Right lobe of liver (tissue), 4 donors: ENCODE data around the gene PPM1H.

Experiments used
- POLR2A ChIP-seq: fragments of 450-650 bp; IDR thresholded peaks from one replicate; pipeline ENCODE4 v1.6.1; 2017; ENCODE audit warnings: antibody characterized with exemption, mild to moderate bottlenecking
- TF ChIP-seq, protein P1 (sequence below), 4 donors: fragments of 200-600 bp in 3 of 4; fragments of 450-650 bp in 1 of 4; IDR thresholded peaks; one replicate each; pipeline versions ENCODE4 v1.5.1 to v1.8.0; 2016 to 2022; ENCODE audit warnings: antibody characterized with exemption in 4 of 4, mild to moderate bottlenecking in 2 of 4
- donor health status: DM: no; HTN: no; CAD: no.
- donor health status: DM: no; HTN: no; CAD: no.
- donor health status: DM: no; HTN: yes; CAD: no.

DNA sequence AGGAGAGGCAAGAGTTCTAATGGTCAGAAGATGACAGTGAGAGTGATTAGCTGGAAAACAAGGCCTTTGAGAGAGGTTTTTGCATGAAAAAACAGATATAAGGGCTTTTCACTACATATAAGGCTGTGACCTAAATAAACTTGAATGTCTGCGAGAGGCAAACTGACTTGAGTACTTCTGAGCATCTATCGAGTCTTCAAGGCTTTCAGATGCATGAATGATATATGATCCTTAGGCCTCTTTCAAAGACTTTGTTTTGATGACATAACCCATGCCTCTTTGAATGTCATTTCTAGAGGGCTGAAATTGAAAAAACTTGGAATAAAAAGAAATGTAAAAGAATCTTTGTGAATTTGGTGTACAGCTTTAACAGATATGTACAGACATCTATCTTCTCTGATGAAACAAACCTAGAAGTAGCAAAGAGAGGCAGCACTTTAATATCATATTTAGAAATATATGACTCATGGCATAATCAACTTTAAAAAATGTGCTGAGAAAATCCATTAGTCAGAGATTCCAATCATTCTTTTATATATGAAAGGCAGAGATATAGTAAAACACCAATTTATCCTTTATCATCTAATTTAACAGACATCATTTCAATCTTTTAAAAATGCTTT, 72.6 kb downstream of the PPM1H start:
- TF ChIP-seq, protein P1, sequence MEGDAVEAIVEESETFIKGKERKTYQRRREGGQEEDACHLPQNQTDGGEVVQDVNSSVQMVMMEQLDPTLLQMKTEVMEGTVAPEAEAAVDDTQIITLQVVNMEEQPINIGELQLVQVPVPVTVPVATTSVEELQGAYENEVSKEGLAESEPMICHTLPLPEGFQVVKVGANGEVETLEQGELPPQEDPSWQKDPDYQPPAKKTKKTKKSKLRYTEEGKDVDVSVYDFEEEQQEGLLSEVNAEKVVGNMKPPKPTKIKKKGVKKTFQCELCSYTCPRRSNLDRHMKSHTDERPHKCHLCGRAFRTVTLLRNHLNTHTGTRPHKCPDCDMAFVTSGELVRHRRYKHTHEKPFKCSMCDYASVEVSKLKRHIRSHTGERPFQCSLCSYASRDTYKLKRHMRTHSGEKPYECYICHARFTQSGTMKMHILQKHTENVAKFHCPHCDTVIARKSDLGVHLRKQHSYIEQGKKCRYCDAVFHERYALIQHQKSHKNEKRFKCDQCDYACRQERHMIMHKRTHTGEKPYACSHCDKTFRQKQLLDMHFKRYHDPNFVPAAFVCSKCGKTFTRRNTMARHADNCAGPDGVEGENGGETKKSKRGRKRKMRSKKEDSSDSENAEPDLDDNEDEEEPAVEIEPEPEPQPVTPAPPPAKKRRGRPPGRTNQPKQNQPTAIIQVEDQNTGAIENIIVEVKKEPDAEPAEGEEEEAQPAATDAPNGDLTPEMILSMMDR (IDR thresholded peaks at IDR 0.05): no peak
- no peak for TF ChIP-seq POLR2A
